ENCODE measurements around the gene CELSR1. TPM values are rescaled to one million over a fixed set of nuclear protein-coding genes. Genes with fewer than 3 reads are reported as not detected.

CELSR1 gene
- total RNA-seq, 3 donors from 2014 or later = 1.9 to 4.2 (median 2.5) TPM

GRCh38 chr22:46579751-46580449 is 42.5 kb upstream of the CELSR1 start:
- ATAC-seq = no peak
- Histone ChIP-seq H3K4me3 (no peak overlapping the region), H3K9me3 (no peaks in the 10 kb centered on the region), H3K4me1 (ENCODE audit: low read depth) (peaks cover 81% of the 10 kb centered on the region), H3K36me3 (ENCODE audit: low read depth) (no peaks in the 10 kb centered on the region)
- intact Hi-C loops (cut with DNase I, micrococcal nuclease) = no loop called here
- peak in 2 of 3 donors; percentile 52 for DNase-seq
- TF ChIP-seq, protein P1, sequence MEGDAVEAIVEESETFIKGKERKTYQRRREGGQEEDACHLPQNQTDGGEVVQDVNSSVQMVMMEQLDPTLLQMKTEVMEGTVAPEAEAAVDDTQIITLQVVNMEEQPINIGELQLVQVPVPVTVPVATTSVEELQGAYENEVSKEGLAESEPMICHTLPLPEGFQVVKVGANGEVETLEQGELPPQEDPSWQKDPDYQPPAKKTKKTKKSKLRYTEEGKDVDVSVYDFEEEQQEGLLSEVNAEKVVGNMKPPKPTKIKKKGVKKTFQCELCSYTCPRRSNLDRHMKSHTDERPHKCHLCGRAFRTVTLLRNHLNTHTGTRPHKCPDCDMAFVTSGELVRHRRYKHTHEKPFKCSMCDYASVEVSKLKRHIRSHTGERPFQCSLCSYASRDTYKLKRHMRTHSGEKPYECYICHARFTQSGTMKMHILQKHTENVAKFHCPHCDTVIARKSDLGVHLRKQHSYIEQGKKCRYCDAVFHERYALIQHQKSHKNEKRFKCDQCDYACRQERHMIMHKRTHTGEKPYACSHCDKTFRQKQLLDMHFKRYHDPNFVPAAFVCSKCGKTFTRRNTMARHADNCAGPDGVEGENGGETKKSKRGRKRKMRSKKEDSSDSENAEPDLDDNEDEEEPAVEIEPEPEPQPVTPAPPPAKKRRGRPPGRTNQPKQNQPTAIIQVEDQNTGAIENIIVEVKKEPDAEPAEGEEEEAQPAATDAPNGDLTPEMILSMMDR (IDR thresholded peaks at IDR 0.05) = no peak

DNA sequence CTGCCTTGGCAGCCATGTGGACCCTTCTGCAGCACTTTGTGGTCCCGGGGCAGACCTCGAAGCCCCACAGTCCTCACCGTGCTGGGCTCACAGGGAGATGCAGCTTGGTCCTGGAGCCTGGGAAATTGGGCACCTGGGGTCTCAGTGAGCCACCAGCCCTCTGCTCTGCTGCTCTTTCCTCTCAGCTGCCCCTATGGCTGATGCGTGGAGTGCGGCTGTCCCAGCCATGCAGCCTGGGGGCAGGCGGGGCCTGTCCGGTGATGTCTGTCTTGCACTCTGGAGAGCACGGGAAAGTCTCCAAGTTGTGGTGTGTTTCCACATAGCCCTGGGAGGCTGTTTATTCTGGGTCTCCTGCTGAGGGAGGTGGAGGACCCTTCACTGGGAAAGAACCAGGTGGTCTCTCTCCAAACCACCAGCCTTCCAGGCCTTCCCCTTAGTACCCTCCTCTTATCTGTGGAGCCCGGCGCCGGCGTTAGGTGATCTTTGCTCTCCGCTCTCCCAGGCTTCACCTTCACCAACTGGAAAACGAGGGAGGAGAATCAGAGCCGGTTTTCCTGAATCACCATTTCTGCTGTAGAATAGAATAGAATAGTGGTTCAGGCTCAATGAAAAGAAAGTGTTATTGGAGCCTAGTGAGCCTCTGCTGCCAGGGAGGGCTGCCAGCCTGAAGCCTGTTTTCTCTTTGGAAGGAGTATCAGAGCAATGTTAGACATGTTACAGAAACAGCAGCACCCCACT is 41.6 kb upstream of the CELSR1 start:
- TF ChIP-seq, protein P1 (IDR thresholded peaks at IDR 0.05) = no peak
- peaks cover 80% of the 10 kb centered on the region for H3K4me1 ChIP-seq (ENCODE audit: low read depth)
- no peak overlapping the region for H3K4me3 ChIP-seq
- peak; percentile 17 for ATAC-seq
- peak; percentile 66 to 72 (median 72) for DNase-seq
- intact Hi-C loops (cut with DNase I, micrococcal nuclease) = no loop called here
- H3K9me3 ChIP-seq = no peaks in the 10 kb centered on the region
- H3K36me3 ChIP-seq (ENCODE audit: low read depth) = no peaks in the 10 kb centered on the region

DNA sequence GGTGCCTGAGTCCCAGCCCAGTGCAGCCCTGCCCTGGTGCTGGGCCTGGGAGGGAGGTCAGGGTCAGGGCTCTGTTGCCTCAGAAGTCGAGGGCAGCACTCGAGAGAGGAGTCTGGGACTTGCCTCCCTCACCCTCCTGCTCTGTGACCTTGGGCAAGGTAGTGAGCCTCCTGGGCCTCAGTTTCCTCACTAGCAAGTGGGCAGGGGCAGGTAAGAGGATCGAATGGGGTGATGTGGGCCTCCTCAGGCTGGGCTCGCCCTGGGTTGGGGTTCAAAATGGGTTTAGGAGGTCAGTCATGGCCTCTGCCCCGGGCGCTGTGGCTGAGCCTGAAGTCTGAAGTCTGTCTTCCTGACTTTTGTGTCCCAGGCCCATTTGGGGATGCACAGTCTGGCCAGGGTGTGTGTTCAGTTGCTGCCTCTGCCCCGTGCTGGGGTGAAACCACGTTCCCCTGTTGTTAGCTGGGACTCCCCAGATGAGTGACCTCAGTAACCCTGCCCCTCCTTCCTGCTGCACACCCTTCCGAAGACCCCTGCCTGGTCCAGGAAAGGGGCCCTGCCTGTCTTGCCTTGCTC is 40.9 kb upstream of the CELSR1 start:
- H3K36me3 ChIP-seq (ENCODE audit: low read depth) = no peaks in the 10 kb centered on the region
- ATAC-seq (no peak), DNase-seq (peak in 1 of 3 donors; percentile 53)
- H3K4me3 ChIP-seq = no peak overlapping the region
- TF ChIP-seq, protein P1 (IDR thresholded peaks at IDR 0.05) = no peak
- intact Hi-C loops (cut with DNase I, micrococcal nuclease) = no loop called here
- H3K4me1 ChIP-seq (ENCODE audit: low read depth) = peaks cover 75% of the 10 kb centered on the region
- no peaks in the 10 kb centered on the region for H3K9me3 ChIP-seq

GRCh38 chr22:46577368-46578249 is 40.2 kb upstream of the CELSR1 start:
- Histone ChIP-seq H3K9me3 (no peaks in the 10 kb centered on the region), H3K4me1 (ENCODE audit: low read depth) (peaks cover 68% of the 10 kb centered on the region), H3K4me3 (peak overlapping the region; percentile 74), H3K36me3 (ENCODE audit: low read depth) (no peaks in the 10 kb centered on the region)
- intact Hi-C loops (cut with DNase I, micrococcal nuclease) = no loop called here
- TF ChIP-seq, protein P1 (IDR thresholded peaks at IDR 0.05) = no peak
- peak in 1 of 3 donors; percentile 62 for DNase-seq
- no peak for ATAC-seq
